Measurements from ENCODE around the gene PTPRD. TPM values are rescaled to one million over a fixed set of nuclear protein-coding genes. Genes with fewer than 3 reads are reported as not detected.

The PTPRD gene
- total RNA-seq, 1 experiment from 2014 or later = 69.6 TPM

DNA sequence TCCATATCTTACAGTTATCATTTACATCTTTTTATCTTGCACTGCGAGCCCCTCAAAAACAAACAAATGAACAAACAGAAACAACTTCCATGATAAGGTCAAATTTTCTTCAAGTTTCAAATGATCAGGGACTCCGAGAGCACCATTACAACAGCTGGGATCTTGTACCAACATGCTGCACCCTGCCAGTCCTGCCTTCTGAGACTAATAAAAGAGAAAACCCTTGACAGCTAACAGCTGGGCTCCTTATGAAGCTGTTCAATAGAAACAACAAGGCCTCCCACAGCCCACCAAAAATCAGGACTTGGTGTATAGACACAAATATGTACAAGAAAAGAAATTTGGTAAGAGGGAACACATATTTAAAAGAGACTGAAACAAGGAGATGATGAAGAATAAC, 1828.0 kb downstream of the PTPRD start (continued):
- TF ChIP-seq, protein P1, sequence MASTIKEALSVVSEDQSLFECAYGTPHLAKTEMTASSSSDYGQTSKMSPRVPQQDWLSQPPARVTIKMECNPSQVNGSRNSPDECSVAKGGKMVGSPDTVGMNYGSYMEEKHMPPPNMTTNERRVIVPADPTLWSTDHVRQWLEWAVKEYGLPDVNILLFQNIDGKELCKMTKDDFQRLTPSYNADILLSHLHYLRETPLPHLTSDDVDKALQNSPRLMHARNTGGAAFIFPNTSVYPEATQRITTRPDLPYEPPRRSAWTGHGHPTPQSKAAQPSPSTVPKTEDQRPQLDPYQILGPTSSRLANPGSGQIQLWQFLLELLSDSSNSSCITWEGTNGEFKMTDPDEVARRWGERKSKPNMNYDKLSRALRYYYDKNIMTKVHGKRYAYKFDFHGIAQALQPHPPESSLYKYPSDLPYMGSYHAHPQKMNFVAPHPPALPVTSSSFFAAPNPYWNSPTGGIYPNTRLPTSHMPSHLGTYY (CRISPR knock-in tag; IDR thresholded peaks at IDR 0.05) = no peak
- TF ChIP-seq ZNF121 (CRISPR knock-in tag; IDR thresholded peaks at IDR 0.05) = no peak
- TF ChIP-seq, protein P2, sequence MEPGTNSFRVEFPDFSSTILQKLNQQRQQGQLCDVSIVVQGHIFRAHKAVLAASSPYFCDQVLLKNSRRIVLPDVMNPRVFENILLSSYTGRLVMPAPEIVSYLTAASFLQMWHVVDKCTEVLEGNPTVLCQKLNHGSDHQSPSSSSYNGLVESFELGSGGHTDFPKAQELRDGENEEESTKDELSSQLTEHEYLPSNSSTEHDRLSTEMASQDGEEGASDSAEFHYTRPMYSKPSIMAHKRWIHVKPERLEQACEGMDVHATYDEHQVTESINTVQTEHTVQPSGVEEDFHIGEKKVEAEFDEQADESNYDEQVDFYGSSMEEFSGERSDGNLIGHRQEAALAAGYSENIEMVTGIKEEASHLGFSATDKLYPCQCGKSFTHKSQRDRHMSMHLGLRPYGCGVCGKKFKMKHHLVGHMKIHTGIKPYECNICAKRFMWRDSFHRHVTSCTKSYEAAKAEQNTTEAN (CRISPR knock-in tag; IDR thresholded peaks at IDR 0.05) = no peak
- TF ChIP-seq, protein P3, sequence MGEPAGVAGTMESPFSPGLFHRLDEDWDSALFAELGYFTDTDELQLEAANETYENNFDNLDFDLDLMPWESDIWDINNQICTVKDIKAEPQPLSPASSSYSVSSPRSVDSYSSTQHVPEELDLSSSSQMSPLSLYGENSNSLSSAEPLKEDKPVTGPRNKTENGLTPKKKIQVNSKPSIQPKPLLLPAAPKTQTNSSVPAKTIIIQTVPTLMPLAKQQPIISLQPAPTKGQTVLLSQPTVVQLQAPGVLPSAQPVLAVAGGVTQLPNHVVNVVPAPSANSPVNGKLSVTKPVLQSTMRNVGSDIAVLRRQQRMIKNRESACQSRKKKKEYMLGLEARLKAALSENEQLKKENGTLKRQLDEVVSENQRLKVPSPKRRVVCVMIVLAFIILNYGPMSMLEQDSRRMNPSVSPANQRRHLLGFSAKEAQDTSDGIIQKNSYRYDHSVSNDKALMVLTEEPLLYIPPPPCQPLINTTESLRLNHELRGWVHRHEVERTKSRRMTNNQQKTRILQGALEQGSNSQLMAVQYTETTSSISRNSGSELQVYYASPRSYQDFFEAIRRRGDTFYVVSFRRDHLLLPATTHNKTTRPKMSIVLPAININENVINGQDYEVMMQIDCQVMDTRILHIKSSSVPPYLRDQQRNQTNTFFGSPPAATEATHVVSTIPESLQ (CRISPR knock-in tag; IDR thresholded peaks at IDR 0.05) = no peak

DNA sequence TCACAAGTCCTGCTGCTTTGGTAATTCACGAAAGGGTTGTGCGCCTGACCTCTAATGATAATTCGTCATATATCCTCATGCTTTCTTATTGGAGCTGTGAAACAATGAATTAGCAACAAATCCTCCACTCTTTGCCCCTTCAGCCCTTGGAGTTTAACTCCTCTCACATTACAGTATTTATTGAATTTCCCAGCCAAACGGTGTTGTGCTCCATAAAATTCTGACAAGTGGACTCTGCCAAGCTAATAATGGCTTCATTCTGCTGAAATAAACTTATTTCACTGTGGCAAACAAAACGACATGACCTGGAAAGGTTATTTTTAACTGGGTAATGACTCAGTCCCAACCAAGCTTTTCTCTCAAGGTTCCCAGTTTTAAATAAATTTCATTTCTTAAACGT, 1828.9 kb downstream of the PTPRD start:
- Mint-ChIP-seq H3K36me3 (no peaks in the 10 kb centered on the region), H3K4me3 (no peak overlapping the region), H3K27ac (no peak overlapping the region), H3K27me3 (ENCODE audit: low read depth) (no peaks in the 10 kb centered on the region), H3K9me3 (no peaks in the 10 kb centered on the region), H3K4me1 (peaks cover 30% of the 10 kb centered on the region)
- ChIA-PET CTCF (no interaction called here), POLR2A (no interaction called here)
- no peak for TF ChIP-seq NR1H2 (CRISPR knock-in tag; IDR thresholded peaks at IDR 0.05)
- TF ChIP-seq TCF7 (CRISPR knock-in tag; IDR thresholded peaks at IDR 0.05; ENCODE audit: low read depth) = no peak
- no peak for TF ChIP-seq ZBTB21 (CRISPR knock-in tag; IDR thresholded peaks at IDR 0.05; ENCODE audit: borderline replicate concordance)
- TF ChIP-seq MYBL2 (CRISPR knock-in tag; IDR thresholded peaks at IDR 0.05) = no peak
- no peak for TF ChIP-seq SMAD3 (CRISPR knock-in tag; IDR thresholded peaks at IDR 0.05; ENCODE audit: borderline replicate concordance)
- TF ChIP-seq ZNF138 (CRISPR knock-in tag; conservative IDR thresholded peaks at IDR 0.05) = no peak
- TF ChIP-seq, protein P4, sequence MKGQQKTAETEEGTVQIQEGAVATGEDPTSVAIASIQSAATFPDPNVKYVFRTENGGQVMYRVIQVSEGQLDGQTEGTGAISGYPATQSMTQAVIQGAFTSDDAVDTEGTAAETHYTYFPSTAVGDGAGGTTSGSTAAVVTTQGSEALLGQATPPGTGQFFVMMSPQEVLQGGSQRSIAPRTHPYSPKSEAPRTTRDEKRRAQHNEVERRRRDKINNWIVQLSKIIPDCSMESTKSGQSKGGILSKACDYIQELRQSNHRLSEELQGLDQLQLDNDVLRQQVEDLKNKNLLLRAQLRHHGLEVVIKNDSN (CRISPR knock-in tag; IDR thresholded peaks at IDR 0.05) = no peak
- no peak for TF ChIP-seq FOXP1 (CRISPR knock-in tag; IDR thresholded peaks at IDR 0.05; ENCODE audit: borderline replicate concordance)
- TF ChIP-seq, protein P5, sequence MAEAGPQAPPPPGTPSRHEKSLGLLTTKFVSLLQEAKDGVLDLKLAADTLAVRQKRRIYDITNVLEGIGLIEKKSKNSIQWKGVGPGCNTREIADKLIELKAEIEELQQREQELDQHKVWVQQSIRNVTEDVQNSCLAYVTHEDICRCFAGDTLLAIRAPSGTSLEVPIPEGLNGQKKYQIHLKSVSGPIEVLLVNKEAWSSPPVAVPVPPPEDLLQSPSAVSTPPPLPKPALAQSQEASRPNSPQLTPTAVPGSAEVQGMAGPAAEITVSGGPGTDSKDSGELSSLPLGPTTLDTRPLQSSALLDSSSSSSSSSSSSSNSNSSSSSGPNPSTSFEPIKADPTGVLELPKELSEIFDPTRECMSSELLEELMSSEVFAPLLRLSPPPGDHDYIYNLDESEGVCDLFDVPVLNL (CRISPR knock-in tag; IDR thresholded peaks at IDR 0.05; ENCODE audit: borderline replicate concordance, low read depth) = no peak
- TF ChIP-seq CREB1 (CRISPR knock-in tag; IDR thresholded peaks at IDR 0.05) = no peak
- TF ChIP-seq, protein P1 (CRISPR knock-in tag; IDR thresholded peaks at IDR 0.05) = no peak
- TF ChIP-seq ZNF232 (CRISPR knock-in tag; IDR thresholded peaks at IDR 0.05) = no peak
- no peak for TF ChIP-seq RELA (CRISPR knock-in tag; IDR thresholded peaks at IDR 0.05; ENCODE audit: borderline replicate concordance)
- no peak for TF ChIP-seq FOXJ3 (CRISPR knock-in tag; IDR thresholded peaks at IDR 0.05; ENCODE audit: borderline replicate concordance)
- TF ChIP-seq, protein P6, sequence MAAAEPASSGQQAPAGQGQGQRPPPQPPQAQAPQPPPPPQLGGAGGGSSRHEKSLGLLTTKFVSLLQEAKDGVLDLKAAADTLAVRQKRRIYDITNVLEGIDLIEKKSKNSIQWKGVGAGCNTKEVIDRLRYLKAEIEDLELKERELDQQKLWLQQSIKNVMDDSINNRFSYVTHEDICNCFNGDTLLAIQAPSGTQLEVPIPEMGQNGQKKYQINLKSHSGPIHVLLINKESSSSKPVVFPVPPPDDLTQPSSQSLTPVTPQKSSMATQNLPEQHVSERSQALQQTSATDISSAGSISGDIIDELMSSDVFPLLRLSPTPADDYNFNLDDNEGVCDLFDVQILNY (CRISPR knock-in tag; IDR thresholded peaks at IDR 0.05) = no peak
- no peak for TF ChIP-seq HMGA2 (CRISPR knock-in tag; IDR thresholded peaks at IDR 0.05)
- TF ChIP-seq, protein P7, sequence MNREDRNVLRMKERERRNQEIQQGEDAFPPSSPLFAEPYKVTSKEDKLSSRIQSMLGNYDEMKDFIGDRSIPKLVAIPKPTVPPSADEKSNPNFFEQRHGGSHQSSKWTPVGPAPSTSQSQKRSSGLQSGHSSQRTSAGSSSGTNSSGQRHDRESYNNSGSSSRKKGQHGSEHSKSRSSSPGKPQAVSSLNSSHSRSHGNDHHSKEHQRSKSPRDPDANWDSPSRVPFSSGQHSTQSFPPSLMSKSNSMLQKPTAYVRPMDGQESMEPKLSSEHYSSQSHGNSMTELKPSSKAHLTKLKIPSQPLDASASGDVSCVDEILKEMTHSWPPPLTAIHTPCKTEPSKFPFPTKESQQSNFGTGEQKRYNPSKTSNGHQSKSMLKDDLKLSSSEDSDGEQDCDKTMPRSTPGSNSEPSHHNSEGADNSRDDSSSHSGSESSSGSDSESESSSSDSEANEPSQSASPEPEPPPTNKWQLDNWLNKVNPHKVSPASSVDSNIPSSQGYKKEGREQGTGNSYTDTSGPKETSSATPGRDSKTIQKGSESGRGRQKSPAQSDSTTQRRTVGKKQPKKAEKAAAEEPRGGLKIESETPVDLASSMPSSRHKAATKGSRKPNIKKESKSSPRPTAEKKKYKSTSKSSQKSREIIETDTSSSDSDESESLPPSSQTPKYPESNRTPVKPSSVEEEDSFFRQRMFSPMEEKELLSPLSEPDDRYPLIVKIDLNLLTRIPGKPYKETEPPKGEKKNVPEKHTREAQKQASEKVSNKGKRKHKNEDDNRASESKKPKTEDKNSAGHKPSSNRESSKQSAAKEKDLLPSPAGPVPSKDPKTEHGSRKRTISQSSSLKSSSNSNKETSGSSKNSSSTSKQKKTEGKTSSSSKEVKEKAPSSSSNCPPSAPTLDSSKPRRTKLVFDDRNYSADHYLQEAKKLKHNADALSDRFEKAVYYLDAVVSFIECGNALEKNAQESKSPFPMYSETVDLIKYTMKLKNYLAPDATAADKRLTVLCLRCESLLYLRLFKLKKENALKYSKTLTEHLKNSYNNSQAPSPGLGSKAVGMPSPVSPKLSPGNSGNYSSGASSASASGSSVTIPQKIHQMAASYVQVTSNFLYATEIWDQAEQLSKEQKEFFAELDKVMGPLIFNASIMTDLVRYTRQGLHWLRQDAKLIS (CRISPR knock-in tag; IDR thresholded peaks at IDR 0.05; ENCODE audit: borderline replicate concordance) = no peak
- no peak for TF ChIP-seq JUN (CRISPR knock-in tag; IDR thresholded peaks at IDR 0.05)
- no peak for TF ChIP-seq NR2C2 (CRISPR knock-in tag; IDR thresholded peaks at IDR 0.05)
- ATAC-seq = no peak
- no peak for DNase-seq (ENCODE audit: low spot score)
